Measurements from ENCODE around the gene POLR3H. TPM values are rescaled to one million over a fixed set of nuclear protein-coding genes. Genes with fewer than 3 reads are reported as not detected.

The POLR3H gene
- total RNA-seq, 2 experiments from 2014 or later: 29.8 to 30.5 TPM

GRCh38 chr22:41540365-41540764, 3.9 kb downstream of the POLR3H start:
- DNase-seq: no peak
- H3K27ac Mint-ChIP-seq: no peak overlapping the region
- H3K4me1 Mint-ChIP-seq: peaks cover 24% of the 10 kb centered on the region
- no peak overlapping the region for H3K4me3 Mint-ChIP-seq
- no peaks in the 10 kb centered on the region for H3K27me3 Mint-ChIP-seq
- H3K9me3 Mint-ChIP-seq: no peaks in the 10 kb centered on the region
- POLR2A ChIA-PET: interaction anchor here (1.7 kb wide), 1 partner anchor 50 kb away, joined by 4 read pairs; the partner anchor contains the start of gene PMM1
- H3K36me3 Mint-ChIP-seq: peaks cover 3% of the 10 kb centered on the region
- ATAC-seq (ENCODE audit: low read depth): no peak

- H3K9me3 Mint-ChIP-seq: no peaks in the 10 kb centered on the region
- no peak overlapping the region for H3K27ac Mint-ChIP-seq
- POLR2A ChIA-PET: no interaction called here
- no peaks in the 10 kb centered on the region for H3K27me3 Mint-ChIP-seq
- no peak overlapping the region for H3K4me3 Mint-ChIP-seq
- DNase-seq (no peak), ATAC-seq (ENCODE audit: low read depth) (no peak)
- peaks cover 21% of the 10 kb centered on the region for H3K4me1 Mint-ChIP-seq
- H3K36me3 Mint-ChIP-seq: peaks cover 3% of the 10 kb centered on the region
Measured at GRCh38 chr22:41540006-41540315, 4.3 kb downstream of the POLR3H start.

GRCh38 chr22:41539146-41540005, 4.9 kb downstream of the POLR3H start:
- H3K4me3 Mint-ChIP-seq: no peak overlapping the region
- POLR2A ChIA-PET: no interaction called here
- no peak overlapping the region for H3K27ac Mint-ChIP-seq
- no peak for ATAC-seq (ENCODE audit: low read depth)
- no peaks in the 10 kb centered on the region for H3K27me3 Mint-ChIP-seq
- H3K36me3 Mint-ChIP-seq: peaks cover 3% of the 10 kb centered on the region
- no peaks in the 10 kb centered on the region for H3K9me3 Mint-ChIP-seq
- H3K4me1 Mint-ChIP-seq: peaks cover 16% of the 10 kb centered on the region
- no peak for DNase-seq

GRCh38 chr22:41538583-41538982, 5.7 kb downstream of the POLR3H start:
- Mint-ChIP-seq H3K27ac (no peak overlapping the region), H3K27me3 (no peaks in the 10 kb centered on the region), H3K4me3 (no peak overlapping the region), H3K9me3 (no peaks in the 10 kb centered on the region), H3K36me3 (peaks cover 2% of the 10 kb centered on the region), H3K4me1 (peaks cover 16% of the 10 kb centered on the region)
- POLR2A ChIA-PET: interaction anchor here (0.6 kb wide), 1 partner anchor 213 kb away, joined by 3 read pairs; no protein-coding TSS in a partner anchor
- no peak for DNase-seq
- no peak for ATAC-seq (ENCODE audit: low read depth)

GRCh38 chr22:41537203-41537602, 7.1 kb downstream of the POLR3H start:
- H3K9me3 Mint-ChIP-seq: no peaks in the 10 kb centered on the region
- POLR2A ChIA-PET: interaction anchor here (0.6 kb wide), 3 partner anchors 37 to 198 kb away, joined by 3 to 4 read pairs (median 3); partner anchors contain the start of gene TEF
- no peaks in the 10 kb centered on the region for H3K27me3 Mint-ChIP-seq
- no peak overlapping the region for H3K4me3 Mint-ChIP-seq
- DNase-seq (no peak), ATAC-seq (ENCODE audit: low read depth) (no peak)
- H3K4me1 Mint-ChIP-seq: peaks cover 7% of the 10 kb centered on the region
- H3K36me3 Mint-ChIP-seq: no peaks in the 10 kb centered on the region
- no peak overlapping the region for H3K27ac Mint-ChIP-seq

- H3K27me3 Mint-ChIP-seq: no peaks in the 10 kb centered on the region
- POLR2A ChIA-PET: no interaction called here
Measured at GRCh38 chr22:41535244-41535643, 9.0 kb downstream of the POLR3H start.

GRCh38 chr22:41534219-41534618, 10.1 kb downstream of the POLR3H start:
- no peaks in the 10 kb centered on the region for H3K36me3 Mint-ChIP-seq
- POLR2A ChIA-PET: no interaction called here
- no peak overlapping the region for H3K27ac Mint-ChIP-seq

More at GRCh38 chr22:41535244-41535643, 9.0 kb downstream of the POLR3H start:
- H3K4me1 Mint-ChIP-seq: no peaks in the 10 kb centered on the region
- no peak for ATAC-seq (ENCODE audit: low read depth)
- no peak overlapping the region for H3K4me3 Mint-ChIP-seq
- H3K36me3 Mint-ChIP-seq: no peaks in the 10 kb centered on the region
- DNase-seq: no peak
- H3K27ac Mint-ChIP-seq: no peak overlapping the region
- no peaks in the 10 kb centered on the region for H3K9me3 Mint-ChIP-seq

GRCh38 chr22:41532908-41533825, 11.1 kb downstream of the POLR3H start:
- Mint-ChIP-seq H3K27ac (no peak overlapping the region), H3K27me3 (no peaks in the 10 kb centered on the region), H3K4me1 (peaks cover 1% of the 10 kb centered on the region), H3K36me3 (peaks cover 5% of the 10 kb centered on the region), H3K4me3 (no peak overlapping the region), H3K9me3 (no peaks in the 10 kb centered on the region)
- ATAC-seq (ENCODE audit: low read depth) (peak; percentile 80), DNase-seq (peak; percentile 77)
- POLR2A ChIA-PET: interaction anchor here (1.2 kb wide), 1 partner anchor 57 kb away, joined by 3 read pairs; the partner anchor contains the start of gene PMM1

More at GRCh38 chr22:41534219-41534618, 10.1 kb downstream of the POLR3H start:
- no peaks in the 10 kb centered on the region for H3K4me1 Mint-ChIP-seq
- no peaks in the 10 kb centered on the region for H3K27me3 Mint-ChIP-seq
- no peak overlapping the region for H3K4me3 Mint-ChIP-seq
- H3K9me3 Mint-ChIP-seq: no peaks in the 10 kb centered on the region
- DNase-seq (no peak), ATAC-seq (ENCODE audit: low read depth) (no peak)

- no peak for ATAC-seq (ENCODE audit: low read depth)
- Mint-ChIP-seq H3K4me3 (no peak overlapping the region), H3K9me3 (no peaks in the 10 kb centered on the region), H3K36me3 (peaks cover 5% of the 10 kb centered on the region), H3K27me3 (no peaks in the 10 kb centered on the region), H3K4me1 (peaks cover 1% of the 10 kb centered on the region), H3K27ac (no peak overlapping the region)
- no peak for DNase-seq
- POLR2A ChIA-PET: interaction anchor here (1.2 kb wide), 1 partner anchor 58 kb away, joined by 3 read pairs; the partner anchor contains the start of gene PMM1
Measured at GRCh38 chr22:41531715-41532477, 12.4 kb downstream of the POLR3H start.

GRCh38 chr22:41530890-41531714, 13.2 kb downstream of the POLR3H start:
- Mint-ChIP-seq H3K27me3 (no peaks in the 10 kb centered on the region), H3K4me3 (no peak overlapping the region), H3K9me3 (no peaks in the 10 kb centered on the region), H3K36me3 (peaks cover 8% of the 10 kb centered on the region), H3K27ac (no peak overlapping the region), H3K4me1 (peaks cover 1% of the 10 kb centered on the region)
- ATAC-seq (ENCODE audit: low read depth) (no peak), DNase-seq (no peak)
- POLR2A ChIA-PET: interaction anchor here (0.5 to 1.2 kb wide), 2 partner anchors 19 to 58 kb away, joined by 3 to 5 read pairs; partner anchors contain the start of gene PMM1

GRCh38 chr22:41528938-41529561, 15.2 kb downstream of the POLR3H start:
- DNase-seq: no peak
- H3K27ac Mint-ChIP-seq: no peak overlapping the region
- POLR2A ChIA-PET: no interaction called here
- no peaks in the 10 kb centered on the region for H3K9me3 Mint-ChIP-seq
- no peak overlapping the region for H3K4me3 Mint-ChIP-seq
- peaks cover 11% of the 10 kb centered on the region for H3K4me1 Mint-ChIP-seq
- peaks cover 10% of the 10 kb centered on the region for H3K36me3 Mint-ChIP-seq
- ATAC-seq (ENCODE audit: low read depth): no peak
- H3K27me3 Mint-ChIP-seq: no peaks in the 10 kb centered on the region

All from activated naive CD8-positive, alpha-beta T cell treated with anti-CD3 and anti-CD28 coated beads, Interleukin-2, amount 10 ng/mL, durations not matched to agents 7 days and 5 days (primary cell).